ENCODE results near the gene PLXNB1. TPM values are rescaled to one million over a fixed set of nuclear protein-coding genes. Genes with fewer than 3 reads are reported as not detected.

Gene PLXNB1
- total and polyA plus RNA-seq, 2 of the 13 experiments (the other 11 are each of a cell fraction or from before 2014, with no cell fraction given): 86.0 to 143 TPM

DNA sequence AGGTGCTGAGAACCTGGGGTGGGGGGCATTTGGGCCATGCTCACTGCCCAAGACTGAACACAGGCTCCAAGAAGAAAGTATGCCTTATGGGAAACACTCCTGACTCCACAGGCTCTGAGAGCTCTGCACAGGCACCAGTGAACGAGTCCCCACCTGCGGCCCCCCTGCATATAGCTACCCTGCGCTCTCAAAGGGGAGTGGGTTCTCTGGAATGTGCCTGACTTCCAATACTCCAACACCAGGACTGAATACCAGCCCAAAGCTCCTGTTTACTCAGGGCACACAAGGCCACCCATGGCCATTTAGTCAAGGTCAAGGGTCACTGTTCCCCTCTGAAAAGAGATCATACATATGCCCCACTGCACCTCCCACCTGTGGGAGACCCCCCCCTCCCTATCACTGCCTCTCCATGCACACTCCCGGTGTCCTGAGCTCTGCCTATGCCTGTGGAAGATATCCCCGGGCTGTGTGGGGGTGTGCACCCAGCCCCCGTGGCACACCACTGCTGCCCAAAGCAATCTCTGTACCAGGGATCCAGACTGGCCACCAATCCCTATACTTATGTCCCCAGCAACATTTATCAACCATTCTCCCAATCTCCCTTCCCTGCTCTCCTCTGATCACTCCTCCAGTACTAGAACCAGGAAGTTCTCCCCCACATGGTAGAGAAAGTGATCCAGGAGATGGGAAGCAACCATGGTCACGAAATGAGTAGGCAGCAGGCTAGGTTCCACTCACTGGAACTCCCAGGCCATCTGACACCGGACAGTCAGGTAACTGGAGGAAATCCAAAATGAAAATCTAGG is 1.5 kb upstream of the PLXNB1 start (continued):
- TF ChIP-seq MTF1 (CRISPR knock-in tag; IDR thresholded peaks at IDR 0.05): no peak
- TF ChIP-seq, protein P1, sequence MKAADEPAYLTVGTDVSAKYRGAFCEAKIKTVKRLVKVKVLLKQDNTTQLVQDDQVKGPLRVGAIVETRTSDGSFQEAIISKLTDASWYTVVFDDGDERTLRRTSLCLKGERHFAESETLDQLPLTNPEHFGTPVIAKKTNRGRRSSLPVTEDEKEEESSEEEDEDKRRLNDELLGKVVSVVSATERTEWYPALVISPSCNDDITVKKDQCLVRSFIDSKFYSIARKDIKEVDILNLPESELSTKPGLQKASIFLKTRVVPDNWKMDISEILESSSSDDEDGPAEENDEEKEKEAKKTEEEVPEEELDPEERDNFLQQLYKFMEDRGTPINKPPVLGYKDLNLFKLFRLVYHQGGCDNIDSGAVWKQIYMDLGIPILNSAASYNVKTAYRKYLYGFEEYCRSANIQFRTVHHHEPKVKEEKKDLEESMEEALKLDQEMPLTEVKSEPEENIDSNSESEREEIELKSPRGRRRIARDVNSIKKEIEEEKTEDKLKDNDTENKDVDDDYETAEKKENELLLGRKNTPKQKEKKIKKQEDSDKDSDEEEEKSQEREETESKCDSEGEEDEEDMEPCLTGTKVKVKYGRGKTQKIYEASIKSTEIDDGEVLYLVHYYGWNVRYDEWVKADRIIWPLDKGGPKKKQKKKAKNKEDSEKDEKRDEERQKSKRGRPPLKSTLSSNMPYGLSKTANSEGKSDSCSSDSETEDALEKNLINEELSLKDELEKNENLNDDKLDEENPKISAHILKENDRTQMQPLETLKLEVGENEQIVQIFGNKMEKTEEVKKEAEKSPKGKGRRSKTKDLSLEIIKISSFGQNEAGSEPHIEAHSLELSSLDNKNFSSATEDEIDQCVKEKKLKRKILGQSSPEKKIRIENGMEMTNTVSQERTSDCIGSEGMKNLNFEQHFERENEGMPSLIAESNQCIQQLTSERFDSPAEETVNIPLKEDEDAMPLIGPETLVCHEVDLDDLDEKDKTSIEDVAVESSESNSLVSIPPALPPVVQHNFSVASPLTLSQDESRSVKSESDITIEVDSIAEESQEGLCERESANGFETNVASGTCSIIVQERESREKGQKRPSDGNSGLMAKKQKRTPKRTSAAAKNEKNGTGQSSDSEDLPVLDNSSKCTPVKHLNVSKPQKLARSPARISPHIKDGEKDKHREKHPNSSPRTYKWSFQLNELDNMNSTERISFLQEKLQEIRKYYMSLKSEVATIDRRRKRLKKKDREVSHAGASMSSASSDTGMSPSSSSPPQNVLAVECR (CRISPR knock-in tag; IDR thresholded peaks at IDR 0.05; ENCODE audit: borderline replicate concordance): peak; percentile 75; the same call in 1 of the 2 replicates
- no peak for TF ChIP-seq ZNF225 (CRISPR knock-in tag; IDR thresholded peaks at IDR 0.05)
- TF ChIP-seq ZNF333 (CRISPR knock-in tag; IDR thresholded peaks at IDR 0.05; ENCODE audit: borderline replicate concordance): no peak
- TF ChIP-seq, protein P2, sequence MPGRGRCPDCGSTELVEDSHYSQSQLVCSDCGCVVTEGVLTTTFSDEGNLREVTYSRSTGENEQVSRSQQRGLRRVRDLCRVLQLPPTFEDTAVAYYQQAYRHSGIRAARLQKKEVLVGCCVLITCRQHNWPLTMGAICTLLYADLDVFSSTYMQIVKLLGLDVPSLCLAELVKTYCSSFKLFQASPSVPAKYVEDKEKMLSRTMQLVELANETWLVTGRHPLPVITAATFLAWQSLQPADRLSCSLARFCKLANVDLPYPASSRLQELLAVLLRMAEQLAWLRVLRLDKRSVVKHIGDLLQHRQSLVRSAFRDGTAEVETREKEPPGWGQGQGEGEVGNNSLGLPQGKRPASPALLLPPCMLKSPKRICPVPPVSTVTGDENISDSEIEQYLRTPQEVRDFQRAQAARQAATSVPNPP (CRISPR knock-in tag; IDR thresholded peaks at IDR 0.05): no peak
- no peak for TF ChIP-seq PRPF4 (IDR thresholded peaks at IDR 0.05; ENCODE audit: low read depth, low read length, poor library complexity, severe bottlenecking)
- TF ChIP-seq KDM4B (CRISPR knock-in tag; IDR thresholded peaks at IDR 0.05): no peak
- TF ChIP-seq, protein P3, sequence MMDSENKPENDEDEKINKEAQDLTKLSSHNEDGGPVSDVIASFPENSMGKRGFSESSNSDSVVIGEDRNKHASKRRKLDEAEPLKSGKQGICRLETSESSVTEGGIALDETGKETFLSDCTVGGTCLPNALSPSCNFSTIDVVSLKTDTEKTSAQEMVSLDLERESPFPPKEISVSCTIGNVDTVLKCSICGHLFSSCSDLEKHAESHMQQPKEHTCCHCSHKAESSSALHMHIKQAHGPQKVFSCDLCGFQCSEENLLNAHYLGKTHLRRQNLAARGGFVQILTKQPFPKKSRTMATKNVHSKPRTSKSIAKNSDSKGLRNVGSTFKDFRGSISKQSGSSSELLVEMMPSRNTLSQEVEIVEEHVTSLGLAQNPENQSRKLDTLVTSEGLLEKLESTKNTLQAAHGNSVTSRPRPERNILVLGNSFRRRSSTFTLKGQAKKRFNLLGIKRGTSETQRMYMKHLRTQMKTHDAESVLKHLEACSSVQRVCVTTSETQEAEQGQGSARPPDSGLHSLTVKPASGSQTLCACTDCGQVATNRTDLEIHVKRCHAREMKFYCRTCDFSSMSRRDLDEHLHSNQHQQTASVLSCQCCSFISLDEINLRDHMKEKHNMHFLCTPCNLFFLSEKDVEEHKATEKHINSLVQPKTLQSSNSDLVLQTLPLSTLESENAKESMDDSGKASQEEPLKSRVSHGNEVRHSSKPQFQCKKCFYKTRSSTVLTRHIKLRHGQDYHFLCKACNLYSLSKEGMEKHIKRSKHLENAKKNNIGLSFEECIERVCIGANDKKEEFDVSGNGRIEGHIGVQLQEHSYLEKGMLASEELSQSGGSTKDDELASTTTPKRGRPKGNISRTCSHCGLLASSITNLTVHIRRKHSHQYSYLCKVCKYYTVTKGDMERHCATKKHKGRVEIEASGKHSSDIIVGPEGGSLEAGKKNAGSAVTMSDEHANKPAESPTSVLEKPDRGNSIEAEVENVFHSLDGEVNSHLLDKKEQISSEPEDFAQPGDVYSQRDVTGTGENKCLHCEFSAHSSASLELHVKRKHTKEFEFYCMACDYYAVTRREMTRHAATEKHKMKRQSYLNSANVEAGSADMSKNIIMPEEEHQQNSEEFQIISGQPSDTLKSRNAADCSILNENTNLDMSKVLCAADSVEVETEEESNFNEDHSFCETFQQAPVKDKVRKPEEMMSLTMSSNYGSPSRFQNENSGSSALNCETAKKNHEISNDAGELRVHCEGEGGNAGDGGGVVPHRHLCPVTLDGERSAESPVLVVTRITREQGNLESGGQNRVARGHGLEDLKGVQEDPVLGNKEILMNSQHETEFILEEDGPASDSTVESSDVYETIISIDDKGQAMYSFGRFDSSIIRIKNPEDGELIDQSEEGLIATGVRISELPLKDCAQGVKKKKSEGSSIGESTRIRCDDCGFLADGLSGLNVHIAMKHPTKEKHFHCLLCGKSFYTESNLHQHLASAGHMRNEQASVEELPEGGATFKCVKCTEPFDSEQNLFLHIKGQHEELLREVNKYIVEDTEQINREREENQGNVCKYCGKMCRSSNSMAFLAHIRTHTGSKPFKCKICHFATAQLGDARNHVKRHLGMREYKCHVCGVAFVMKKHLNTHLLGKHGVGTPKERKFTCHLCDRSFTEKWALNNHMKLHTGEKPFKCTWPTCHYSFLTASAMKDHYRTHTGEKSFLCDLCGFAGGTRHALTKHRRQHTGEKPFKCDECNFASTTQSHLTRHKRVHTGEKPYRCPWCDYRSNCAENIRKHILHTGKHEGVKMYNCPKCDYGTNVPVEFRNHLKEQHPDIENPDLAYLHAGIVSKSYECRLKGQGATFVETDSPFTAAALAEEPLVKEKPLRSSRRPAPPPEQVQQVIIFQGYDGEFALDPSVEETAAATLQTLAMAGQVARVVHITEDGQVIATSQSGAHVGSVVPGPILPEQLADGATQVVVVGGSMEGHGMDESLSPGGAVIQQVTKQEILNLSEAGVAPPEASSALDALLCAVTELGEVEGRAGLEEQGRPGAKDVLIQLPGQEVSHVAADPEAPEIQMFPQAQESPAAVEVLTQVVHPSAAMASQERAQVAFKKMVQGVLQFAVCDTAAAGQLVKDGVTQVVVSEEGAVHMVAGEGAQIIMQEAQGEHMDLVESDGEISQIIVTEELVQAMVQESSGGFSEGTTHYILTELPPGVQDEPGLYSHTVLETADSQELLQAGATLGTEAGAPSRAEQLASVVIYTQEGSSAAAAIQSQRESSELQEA (CRISPR knock-in tag; IDR thresholded peaks at IDR 0.05; ENCODE audit: not compliant biosample characterization): no peak
- peak; percentile 84 for TF ChIP-seq HMG20B (CRISPR knock-in tag; conservative IDR thresholded peaks at IDR 0.05)
- TF ChIP-seq, protein P4, sequence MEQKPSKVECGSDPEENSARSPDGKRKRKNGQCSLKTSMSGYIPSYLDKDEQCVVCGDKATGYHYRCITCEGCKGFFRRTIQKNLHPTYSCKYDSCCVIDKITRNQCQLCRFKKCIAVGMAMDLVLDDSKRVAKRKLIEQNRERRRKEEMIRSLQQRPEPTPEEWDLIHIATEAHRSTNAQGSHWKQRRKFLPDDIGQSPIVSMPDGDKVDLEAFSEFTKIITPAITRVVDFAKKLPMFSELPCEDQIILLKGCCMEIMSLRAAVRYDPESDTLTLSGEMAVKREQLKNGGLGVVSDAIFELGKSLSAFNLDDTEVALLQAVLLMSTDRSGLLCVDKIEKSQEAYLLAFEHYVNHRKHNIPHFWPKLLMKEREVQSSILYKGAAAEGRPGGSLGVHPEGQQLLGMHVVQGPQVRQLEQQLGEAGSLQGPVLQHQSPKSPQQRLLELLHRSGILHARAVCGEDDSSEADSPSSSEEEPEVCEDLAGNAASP (CRISPR knock-in tag; IDR thresholded peaks at IDR 0.05; ENCODE audit: borderline replicate concordance): peak; percentile 93; the same call in 1 of the 2 replicates
- no peak for TF ChIP-seq ATM (IDR thresholded peaks at IDR 0.05; ENCODE audit: borderline replicate concordance)
- TF ChIP-seq ZNF749 (CRISPR knock-in tag; IDR thresholded peaks at IDR 0.05; ENCODE audit: borderline replicate concordance): no peak

Measured in HepG2 (cell line).